GM12892 (cell line): Measurements from ENCODE around the gene MAN2A1.

Source experiments
- DNase-seq: peaks from one replicate; pipeline ENCODE4 v3.0.0; 2011; ENCODE audit not compliant: insufficient read length
- FAIRE-seq: peaks from 2 replicates; lab custom pipeline; 2011; peaks lifted over from hg19 to GRCh38; lab: Jason Lieb, UNC
- POLR2A ChIP-seq: IDR thresholded peaks from 2 replicates; pipeline ENCODE4 v1.6.1; 2011; ENCODE audit warnings: low read depth, low read length, control low read depth
- POLR2AphosphoS5 ChIP-seq: IDR thresholded peaks from 2 replicates; pipeline ENCODE4 v1.6.1; 2011; ENCODE audit warnings: low read depth, low read length, control low read depth
- TAF1 ChIP-seq: IDR thresholded peaks from 2 replicates; pipeline ENCODE4 v1.6.1; 2011; ENCODE audit warnings: low read depth, mild to moderate bottlenecking, control low read depth, low read length, borderline replicate concordance

Gene MAN2A1

GRCh38 chr5:109907731-109908130 is 218.0 kb downstream of the MAN2A1 start:
- no peak for TF ChIP-seq POLR2A
- TF ChIP-seq TAF1, result no peak
- no peak for TF ChIP-seq POLR2AphosphoS5
- DNase-seq, result no peak
- no peak for FAIRE-seq

- FAIRE-seq (no peak), DNase-seq (no peak)
- TF ChIP-seq POLR2A (no peak), TAF1 (no peak), POLR2AphosphoS5 (no peak)
Observed at GRCh38 chr5:109908366-109908765, 218.6 kb downstream of the MAN2A1 start.

- no peak for DNase-seq
- no peak for FAIRE-seq
- no peak for TF ChIP-seq POLR2A
- no peak for TF ChIP-seq TAF1
- no peak for TF ChIP-seq POLR2AphosphoS5
Observed at GRCh38 chr5:109910874-109911273, 221.1 kb downstream of the MAN2A1 start.

- DNase-seq (no peak), FAIRE-seq (no peak)
- no peak for TF ChIP-seq TAF1
- TF ChIP-seq POLR2AphosphoS5, result no peak
- no peak for TF ChIP-seq POLR2A
Observed at GRCh38 chr5:109911731-109912130, 222.0 kb downstream of the MAN2A1 start.

- TF ChIP-seq POLR2AphosphoS5 (no peak), POLR2A (no peak), TAF1 (no peak)
- DNase-seq (no peak), FAIRE-seq (no peak)
Observed at GRCh38 chr5:109914906-109915305, 225.2 kb downstream of the MAN2A1 start.

- DNase-seq, result no peak
- FAIRE-seq, result no peak
- TF ChIP-seq POLR2A, result no peak
- TF ChIP-seq TAF1, result no peak
- no peak for TF ChIP-seq POLR2AphosphoS5
Observed at GRCh38 chr5:109916481-109917153, 226.9 kb downstream of the MAN2A1 start.
